PC-9 (cell line): ENCODE data around the gene MKS1. TPM values are rescaled to one million over a fixed set of nuclear protein-coding genes. Genes with fewer than 3 reads are reported as not detected.
A peak's percentile ranks its signal among the peaks of the same experiment; 100 is the strongest.

Experiments
- BruUV-seq: library from RNA; stranded (reverse); fragments of 400-500 nt; replicated peaks from 2 replicates; lab custom pipeline; 2021; lab: Mats Ljungman, UMichigan
- CTCF ChIA-PET: fragments of 300-600 bp; sonication (Branson Sonifier 250); formaldehyde crosslinking; loops from one replicate; lab custom pipeline; 2022; ENCODE audit warnings: antibody characterized with exemption; lab: Charles Lee
- POLR2A ChIA-PET: fragments of 300-600 bp; sonication (Branson Sonifier 250); formaldehyde crosslinking; loops from one replicate; lab custom pipeline; 2022; ENCODE audit warnings: antibody characterized with exemption; ENCODE audit not compliant: unreplicated experiment; lab: Charles Lee
- DNase-seq, 2 experiments: peaks; one replicate each; pipeline versions ENCODE4 v3.0.0 to v3.0.0-alpha.2; 2015 to 2022; ENCODE audit warnings: mixed read lengths in 1 of 2
- H2AFZ ChIP-seq: fragments of 200-600 bp; sonication (generic); 2 replicates; pipeline ENCODE4 v1.8.1; 2017; ENCODE audit warnings: antibody characterized with exemption
- H3F3A ChIP-seq: fragments of 200-600 bp; sonication (generic); 2 replicates; pipeline ENCODE4 v1.8.1; 2017; ENCODE audit warnings: antibody characterized with exemption, mild to moderate bottlenecking, low read depth; ENCODE audit not compliant: insufficient read depth
- H3K27ac ChIP-seq: fragments of 200-600 bp; sonication (generic); 2 replicates; pipeline ENCODE4 v1.6.1; 2016; ENCODE audit warnings: mixed run types
- H3K27me3 ChIP-seq: fragments of 200-600 bp; sonication (generic); 2 replicates; pipeline ENCODE4 v1.6.1; 2016; ENCODE audit warnings: low read depth, mixed run types; ENCODE audit not compliant: insufficient read depth
- H3K36me3 ChIP-seq: fragments of 200-600 bp; sonication (generic); 2 replicates; pipeline ENCODE4 v1.6.1; 2016; ENCODE audit warnings: low read depth, mixed run types
- H3K4me1 ChIP-seq: fragments of 200-600 bp; sonication (generic); replicated peaks from 2 replicates; pipeline ENCODE4 v1.6.1; 2016; ENCODE audit warnings: mixed run types; ENCODE audit not compliant: insufficient read depth
- H3K4me2 ChIP-seq: fragments of 200-600 bp; sonication (generic); 2 replicates; pipeline ENCODE4 v1.6.1; 2017; ENCODE audit warnings: mixed run types
- H3K4me3 ChIP-seq: fragments of 200-600 bp; sonication (generic); 2 replicates; pipeline ENCODE4 v1.6.1; 2016; ENCODE audit warnings: mixed run types
- H3K79me2 ChIP-seq: fragments of 200-600 bp; sonication (generic); 2 replicates; pipeline ENCODE4 v1.6.1; 2017; ENCODE audit warnings: low read depth, mixed run types
- H3K9me2 ChIP-seq: fragments of 200-600 bp; sonication (generic); 2 replicates; pipeline ENCODE4 v1.8.1; 2017; ENCODE audit warnings: mild to moderate bottlenecking; ENCODE audit not compliant: insufficient read depth
- H3K9me3 ChIP-seq: fragments of 200-600 bp; sonication (generic); 2 replicates; pipeline ENCODE4 v1.8.1; 2016; ENCODE audit warnings: low read depth; ENCODE audit not compliant: insufficient read depth
- H4K20me1 ChIP-seq: fragments of 200-600 bp; sonication (generic); 2 replicates; pipeline ENCODE4 v1.8.1; 2017; ENCODE audit not compliant: insufficient read depth
- EZH2 ChIP-seq: fragments of 200-600 bp; sonication (generic); IDR thresholded peaks from 2 replicates; pipeline ENCODE4 v1.8.0; 2017; ENCODE audit warnings: antibody characterized with exemption, low read depth
- intact Hi-C: fragments of 100-400 bp; cut with micrococcal nuclease; formaldehyde crosslinking; loops from one replicate; pipeline ENCODE4 v1.10.0; 2022; ENCODE audit not compliant: unreplicated experiment
- total RNA-seq: library from RNA; stranded (reverse); gene quantifications from 2 replicates; pipeline ENCODE4 v1.2.3, GENCODE V29; 2021
- TF ChIP-seq, protein P1 (sequence below): fragments of 200-600 bp; sonication (generic); conservative IDR thresholded peaks from 2 replicates; pipeline ENCODE4 v1.6.1; 2017; ENCODE audit warnings: mixed run types, antibody characterized with exemption, mild to moderate bottlenecking, moderate library complexity

Gene MKS1
- total RNA-seq, 1 experiment from 2014 or later = 28.6 TPM

- intact Hi-C loops = no loop called here
- CTCF ChIA-PET = no interaction called here
- BruUV-seq = no TSS peak
These were observed 16.2 kb downstream of the MKS1 start for GRCh38 chr17:58202859-58203258.

GRCh38 chr17:58200024-58200633 is 18.9 kb downstream of the MKS1 start:
- intact Hi-C loops = no loop called here
- Histone ChIP-seq H3K4me3 (no peak overlapping the region), H3F3A (no peaks in the 10 kb centered on the region), H3K27ac (no peak overlapping the region), H3K27me3 (peaks cover 57% of the 10 kb centered on the region), H3K9me2 (no peaks in the 10 kb centered on the region), H3K9me3 (no peaks in the 10 kb centered on the region), H3K79me2 (no peaks in the 10 kb centered on the region), H4K20me1 (no peaks in the 10 kb centered on the region), H2AFZ (no peak overlapping the region), H3K4me1 (no peaks in the 10 kb centered on the region), H3K4me2 (no peak overlapping the region), H3K36me3 (no peaks in the 10 kb centered on the region)
- CTCF ChIA-PET = interaction anchor here (0.7 to 2.4 kb wide), 3 partner anchors 9 to 344 kb away, joined by 3 to 6 read pairs (median 4); no protein-coding TSS in a partner anchor
- DNase-seq = peak; percentile 53 to 65
- no peak for TF ChIP-seq EZH2
- TF ChIP-seq, protein P1, sequence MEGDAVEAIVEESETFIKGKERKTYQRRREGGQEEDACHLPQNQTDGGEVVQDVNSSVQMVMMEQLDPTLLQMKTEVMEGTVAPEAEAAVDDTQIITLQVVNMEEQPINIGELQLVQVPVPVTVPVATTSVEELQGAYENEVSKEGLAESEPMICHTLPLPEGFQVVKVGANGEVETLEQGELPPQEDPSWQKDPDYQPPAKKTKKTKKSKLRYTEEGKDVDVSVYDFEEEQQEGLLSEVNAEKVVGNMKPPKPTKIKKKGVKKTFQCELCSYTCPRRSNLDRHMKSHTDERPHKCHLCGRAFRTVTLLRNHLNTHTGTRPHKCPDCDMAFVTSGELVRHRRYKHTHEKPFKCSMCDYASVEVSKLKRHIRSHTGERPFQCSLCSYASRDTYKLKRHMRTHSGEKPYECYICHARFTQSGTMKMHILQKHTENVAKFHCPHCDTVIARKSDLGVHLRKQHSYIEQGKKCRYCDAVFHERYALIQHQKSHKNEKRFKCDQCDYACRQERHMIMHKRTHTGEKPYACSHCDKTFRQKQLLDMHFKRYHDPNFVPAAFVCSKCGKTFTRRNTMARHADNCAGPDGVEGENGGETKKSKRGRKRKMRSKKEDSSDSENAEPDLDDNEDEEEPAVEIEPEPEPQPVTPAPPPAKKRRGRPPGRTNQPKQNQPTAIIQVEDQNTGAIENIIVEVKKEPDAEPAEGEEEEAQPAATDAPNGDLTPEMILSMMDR = peak; percentile 68
- POLR2A ChIA-PET = interaction anchor here (0.6 kb wide), 1 partner anchor 526 kb away, joined by 3 read pairs; no protein-coding TSS in a partner anchor
- BruUV-seq = no TSS peak

More at GRCh38 chr17:58202859-58203258, 16.2 kb downstream of the MKS1 start:
- H3K27ac ChIP-seq = no peak overlapping the region
- DNase-seq = no peak
- no peak overlapping the region for H2AFZ ChIP-seq
- H3F3A ChIP-seq = no peaks in the 10 kb centered on the region
- TF ChIP-seq, protein P1 = no peak
- no peak for TF ChIP-seq EZH2
- no peaks in the 10 kb centered on the region for H3K79me2 ChIP-seq
- no peaks in the 10 kb centered on the region for H3K9me2 ChIP-seq
- POLR2A ChIA-PET = interaction anchor here (0.7 kb wide), 1 partner anchor 1558 kb away, joined by 3 read pairs; no protein-coding TSS in a partner anchor
- H3K4me3 ChIP-seq = no peak overlapping the region
- H3K4me1 ChIP-seq = no peaks in the 10 kb centered on the region
- H3K9me3 ChIP-seq = no peaks in the 10 kb centered on the region
- H3K4me2 ChIP-seq = no peak overlapping the region
- no peaks in the 10 kb centered on the region for H3K36me3 ChIP-seq
- peaks cover 33% of the 10 kb centered on the region for H3K27me3 ChIP-seq
- no peaks in the 10 kb centered on the region for H4K20me1 ChIP-seq

DNA sequence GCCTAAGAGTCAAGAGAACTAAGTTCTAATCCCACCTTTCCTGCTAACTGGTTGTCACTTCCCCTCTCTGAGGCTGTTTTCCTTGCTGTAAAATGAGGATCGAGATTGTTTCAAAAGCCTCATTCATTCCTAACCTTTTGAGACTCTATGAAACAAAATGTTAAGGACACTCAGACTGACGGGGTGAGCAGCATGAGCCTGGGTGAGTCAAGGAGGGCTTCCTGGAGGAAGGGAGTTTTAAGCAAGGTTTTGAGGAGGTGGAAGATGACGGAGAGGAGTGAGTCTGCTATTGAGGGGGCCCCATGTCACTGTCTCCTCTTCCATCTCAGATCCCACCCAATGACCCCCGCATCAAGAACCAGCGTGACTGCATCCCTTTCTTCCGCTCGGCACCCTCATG is 22.4 kb downstream of the MKS1 start:
- ChIA-PET CTCF (no interaction called here), POLR2A (no interaction called here)
- H3K36me3 ChIP-seq = no peaks in the 10 kb centered on the region
- H3F3A ChIP-seq = no peaks in the 10 kb centered on the region
- H3K27ac ChIP-seq = no peak overlapping the region
- peaks cover 88% of the 10 kb centered on the region for H3K27me3 ChIP-seq
- TF ChIP-seq, protein P1 = no peak
- no peak for TF ChIP-seq EZH2
- H2AFZ ChIP-seq = no peak overlapping the region
- no peaks in the 10 kb centered on the region for H3K9me3 ChIP-seq
- no peaks in the 10 kb centered on the region for H4K20me1 ChIP-seq
- no TSS peak for BruUV-seq
- no peak overlapping the region for H3K4me3 ChIP-seq
- no peaks in the 10 kb centered on the region for H3K79me2 ChIP-seq
- H3K4me2 ChIP-seq = no peak overlapping the region
- intact Hi-C loops = no loop called here
- H3K4me1 ChIP-seq = no peaks in the 10 kb centered on the region
- no peaks in the 10 kb centered on the region for H3K9me2 ChIP-seq
- no peak for DNase-seq
